Caco-2 (cell line): ENCODE measurements around the gene HES7. TPM values are rescaled to one million over a fixed set of nuclear protein-coding genes. Genes with fewer than 3 reads are reported as not detected.

Source experiments
- BruUV-seq: library from RNA; stranded (reverse); fragments of 400-500 nt; replicated peaks from 2 replicates; lab custom pipeline; 2021; lab: Mats Ljungman, UMichigan
- CTCF ChIA-PET: fragments of 300-600 bp; sonication (Branson Sonifier 250); formaldehyde crosslinking; loops from one replicate; lab custom pipeline; 2022; ENCODE audit warnings: antibody characterized with exemption; lab: Charles Lee
- POLR2A ChIA-PET: fragments of 300-600 bp; sonication (Branson Sonifier 250); formaldehyde crosslinking; loops from one replicate; lab custom pipeline; 2022; ENCODE audit warnings: antibody characterized with exemption; lab: Charles Lee
- DNase-seq, 2 experiments: peaks; one replicate each; pipeline versions ENCODE4 v3.0.0 to v3.0.0-alpha.2; 2020 to 2022
- H3K27me3 ChIP-seq: replicated peaks from 2 replicates; pipeline ENCODE4 v1.6.0; 2011; ENCODE audit warnings: low read length; ENCODE audit not compliant: control insufficient read depth, insufficient read depth
- H3K36me3 ChIP-seq: 2 replicates; pipeline ENCODE4 v1.5.1; 2011; ENCODE audit warnings: low read length; ENCODE audit not compliant: control insufficient read depth, insufficient read depth
- H3K4me1 ChIP-seq: fragments of 250-450 bp; sonication (Bioruptor Pico); 2 replicates; pipeline ENCODE4 v1.5.1; 2020; ENCODE audit warnings: mild to moderate bottlenecking
- H3K4me3 ChIP-seq: 2 replicates; pipeline ENCODE4 v1.5.1; 2011; ENCODE audit warnings: low read depth, mild to moderate bottlenecking, control low read depth, low read length
- H3K9me3 ChIP-seq: fragments of 250-450 bp; sonication (Bioruptor Pico); 2 replicates; pipeline ENCODE4 v1.5.1; 2020; ENCODE audit warnings: mild to moderate bottlenecking, moderate library complexity
- H3K27ac Mint-ChIP-seq: one replicate; pipeline ENCODE4 v1.8.0; 2022; ENCODE audit warnings: mixed read lengths; ENCODE audit not compliant: unreplicated experiment
- H3K27me3 Mint-ChIP-seq: one replicate; pipeline ENCODE4 v1.8.0; 2022; ENCODE audit warnings: mixed read lengths; ENCODE audit not compliant: insufficient read depth, unreplicated experiment
- H3K36me3 Mint-ChIP-seq: one replicate; pipeline ENCODE4 v1.8.0; 2022; ENCODE audit warnings: mild to moderate bottlenecking, mixed read lengths; ENCODE audit not compliant: insufficient read depth, unreplicated experiment
- H3K4me1 Mint-ChIP-seq: one replicate; pipeline ENCODE4 v1.8.0; 2022; ENCODE audit warnings: low read depth, mixed read lengths; ENCODE audit not compliant: unreplicated experiment
- H3K4me3 Mint-ChIP-seq: one replicate; pipeline ENCODE4 v1.8.0; 2022; ENCODE audit warnings: mild to moderate bottlenecking, moderate library complexity, mixed read lengths; ENCODE audit not compliant: unreplicated experiment
- H3K9me3 Mint-ChIP-seq: one replicate; pipeline ENCODE4 v1.8.0; 2022; ENCODE audit warnings: mixed read lengths; ENCODE audit not compliant: unreplicated experiment
- intact Hi-C: fragments of 100-400 bp; cut with micrococcal nuclease; formaldehyde crosslinking; loops from one replicate; pipeline ENCODE4 v1.10.0; 2022; ENCODE audit not compliant: unreplicated experiment
- total RNA-seq: library from RNA; stranded (reverse); gene quantifications from 2 replicates; pipeline ENCODE4 v1.2.3, GENCODE V29; 2022
- TF ChIP-seq, protein P1 (sequence below), 2 experiments: fragments of 200-600 bp in 1 of 2; IDR thresholded peaks; 1 replicate in 1 of 2; 2 replicates in 1 of 2; pipeline versions ENCODE4 v1.5.1 to v1.8.0; 2011 to 2022; ENCODE audit warnings: antibody characterized with exemption in 1 of 2, control low read depth in 1 of 2, inconsistent platforms in 1 of 2, low read depth in 1 of 2, low read length in 1 of 2, mild to moderate bottlenecking in 1 of 2, moderate library complexity in 1 of 2; ENCODE audit not compliant: insufficient read depth in 1 of 2, severe bottlenecking in 1 of 2, unreplicated experiment in 1 of 2

HES7 gene
- total RNA-seq, 1 experiment from 2014 or later: not detected

DNA sequence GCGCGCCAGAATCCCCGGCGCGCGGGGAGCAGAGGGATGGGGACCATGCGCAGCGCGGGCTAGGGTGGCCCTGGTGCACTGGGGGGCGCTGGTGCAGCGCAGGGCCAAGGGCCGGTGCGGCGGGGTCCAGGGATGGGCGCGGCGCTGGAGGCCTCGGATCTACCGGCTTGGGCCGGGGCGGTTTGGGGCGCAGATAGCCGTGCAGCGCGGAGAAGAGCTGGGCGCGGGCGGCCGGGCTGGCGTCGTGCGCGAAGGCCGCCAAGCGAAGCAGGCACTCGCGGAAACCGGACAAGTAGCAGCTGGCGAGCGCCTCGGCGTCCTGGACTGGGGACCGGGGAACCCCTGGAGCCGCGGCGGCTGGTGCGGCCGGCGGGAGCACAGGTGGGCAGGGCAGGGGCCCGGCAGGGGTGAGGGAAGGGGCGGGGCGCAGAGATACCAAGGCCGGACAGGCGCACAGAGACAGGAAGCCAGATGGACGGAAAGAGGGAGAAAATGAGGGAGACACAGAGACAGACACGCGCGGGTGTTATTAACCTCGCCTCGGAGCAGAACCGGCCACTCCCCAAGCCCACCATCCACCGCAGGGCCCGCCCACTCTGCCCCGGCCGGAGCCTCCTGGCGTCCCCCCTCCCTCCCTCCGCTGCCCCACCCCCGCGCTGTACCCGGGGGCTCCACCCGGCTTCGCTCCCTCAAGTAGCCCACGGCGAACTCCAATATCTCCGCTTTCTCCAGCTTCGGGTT, 2.1 kb downstream of the HES7 start:
- Mint-ChIP-seq H3K4me1 (peaks cover 38% of the 10 kb centered on the region), H3K27ac (no peak overlapping the region), H3K36me3 (peaks cover 63% of the 10 kb centered on the region), H3K27me3 (peaks cover 2% of the 10 kb centered on the region), H3K9me3 (no peaks in the 10 kb centered on the region), H3K4me3 (peak overlapping the region; percentile 87)
- intact Hi-C loops: no loop called here
- Histone ChIP-seq H3K9me3 (no peaks in the 10 kb centered on the region), H3K27me3 (no peaks in the 10 kb centered on the region; the same call in 1 of the 2 replicates), H3K4me3 (peak overlapping the region; percentile 37), H3K36me3 (no peaks in the 10 kb centered on the region), H3K4me1 (no peaks in the 10 kb centered on the region; the same call in 1 of the 2 replicates)
- ChIA-PET POLR2A (no interaction called here), CTCF (interaction anchor here (0.7 to 1.8 kb wide), 3 partner anchors 35 to 174 kb away, joined by 3 to 8 read pairs (median 3); partner anchors contain the start of gene SLC25A35)
- peak; percentile 52 to 71 for DNase-seq
- TF ChIP-seq, protein P1, sequence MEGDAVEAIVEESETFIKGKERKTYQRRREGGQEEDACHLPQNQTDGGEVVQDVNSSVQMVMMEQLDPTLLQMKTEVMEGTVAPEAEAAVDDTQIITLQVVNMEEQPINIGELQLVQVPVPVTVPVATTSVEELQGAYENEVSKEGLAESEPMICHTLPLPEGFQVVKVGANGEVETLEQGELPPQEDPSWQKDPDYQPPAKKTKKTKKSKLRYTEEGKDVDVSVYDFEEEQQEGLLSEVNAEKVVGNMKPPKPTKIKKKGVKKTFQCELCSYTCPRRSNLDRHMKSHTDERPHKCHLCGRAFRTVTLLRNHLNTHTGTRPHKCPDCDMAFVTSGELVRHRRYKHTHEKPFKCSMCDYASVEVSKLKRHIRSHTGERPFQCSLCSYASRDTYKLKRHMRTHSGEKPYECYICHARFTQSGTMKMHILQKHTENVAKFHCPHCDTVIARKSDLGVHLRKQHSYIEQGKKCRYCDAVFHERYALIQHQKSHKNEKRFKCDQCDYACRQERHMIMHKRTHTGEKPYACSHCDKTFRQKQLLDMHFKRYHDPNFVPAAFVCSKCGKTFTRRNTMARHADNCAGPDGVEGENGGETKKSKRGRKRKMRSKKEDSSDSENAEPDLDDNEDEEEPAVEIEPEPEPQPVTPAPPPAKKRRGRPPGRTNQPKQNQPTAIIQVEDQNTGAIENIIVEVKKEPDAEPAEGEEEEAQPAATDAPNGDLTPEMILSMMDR (IDR thresholded peaks at IDR 0.05; ENCODE audit: insufficient read depth in 1 of 2, low read depth in 1 of 2, low read length in 1 of 2, severe bottlenecking in 1 of 2, unreplicated experiment in 1 of 2): peak; percentile 22 to 25
- no TSS peak for BruUV-seq

DNA sequence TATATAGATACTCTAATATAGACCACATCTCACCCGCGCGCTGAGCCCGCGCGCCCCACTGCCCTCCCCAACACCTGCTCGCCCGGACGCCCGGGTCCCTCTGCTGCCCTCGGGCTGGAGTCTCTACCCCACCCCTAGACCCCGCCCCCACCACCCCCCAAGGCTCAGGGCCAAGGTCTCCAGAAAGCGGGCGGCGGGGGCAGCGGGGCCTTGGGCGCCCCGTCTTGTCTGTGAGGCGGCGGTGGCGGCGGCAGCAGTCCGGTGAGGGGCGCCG, 2.6 kb downstream of the HES7 start:
- Mint-ChIP-seq H3K36me3 (peaks cover 58% of the 10 kb centered on the region), H3K27me3 (peaks cover 2% of the 10 kb centered on the region), H3K27ac (peak overlapping the region; percentile 92), H3K4me1 (peaks cover 33% of the 10 kb centered on the region), H3K4me3 (peak overlapping the region; percentile 87), H3K9me3 (no peaks in the 10 kb centered on the region)
- peak overlapping the region; percentile 37 for H3K4me3 ChIP-seq
- DNase-seq: no peak
- CTCF ChIA-PET: interaction anchor here (1.0 to 1.8 kb wide), 2 partner anchors 35 to 47 kb away, joined by 3 to 8 read pairs; no protein-coding TSS in a partner anchor
- no peaks in the 10 kb centered on the region for H3K36me3 ChIP-seq
- H3K4me1 ChIP-seq: no peaks in the 10 kb centered on the region; the same call in 1 of the 2 replicates
- BruUV-seq: no TSS peak
- TF ChIP-seq, protein P1 (IDR thresholded peaks at IDR 0.05; ENCODE audit: insufficient read depth in 1 of 2, low read depth in 1 of 2, low read length in 1 of 2, severe bottlenecking in 1 of 2, unreplicated experiment in 1 of 2): no peak
- no peaks in the 10 kb centered on the region; the same call in 1 of the 2 replicates for H3K27me3 ChIP-seq
- intact Hi-C loops: no loop called here
- H3K9me3 ChIP-seq: no peaks in the 10 kb centered on the region
- POLR2A ChIA-PET: no interaction called here

DNA sequence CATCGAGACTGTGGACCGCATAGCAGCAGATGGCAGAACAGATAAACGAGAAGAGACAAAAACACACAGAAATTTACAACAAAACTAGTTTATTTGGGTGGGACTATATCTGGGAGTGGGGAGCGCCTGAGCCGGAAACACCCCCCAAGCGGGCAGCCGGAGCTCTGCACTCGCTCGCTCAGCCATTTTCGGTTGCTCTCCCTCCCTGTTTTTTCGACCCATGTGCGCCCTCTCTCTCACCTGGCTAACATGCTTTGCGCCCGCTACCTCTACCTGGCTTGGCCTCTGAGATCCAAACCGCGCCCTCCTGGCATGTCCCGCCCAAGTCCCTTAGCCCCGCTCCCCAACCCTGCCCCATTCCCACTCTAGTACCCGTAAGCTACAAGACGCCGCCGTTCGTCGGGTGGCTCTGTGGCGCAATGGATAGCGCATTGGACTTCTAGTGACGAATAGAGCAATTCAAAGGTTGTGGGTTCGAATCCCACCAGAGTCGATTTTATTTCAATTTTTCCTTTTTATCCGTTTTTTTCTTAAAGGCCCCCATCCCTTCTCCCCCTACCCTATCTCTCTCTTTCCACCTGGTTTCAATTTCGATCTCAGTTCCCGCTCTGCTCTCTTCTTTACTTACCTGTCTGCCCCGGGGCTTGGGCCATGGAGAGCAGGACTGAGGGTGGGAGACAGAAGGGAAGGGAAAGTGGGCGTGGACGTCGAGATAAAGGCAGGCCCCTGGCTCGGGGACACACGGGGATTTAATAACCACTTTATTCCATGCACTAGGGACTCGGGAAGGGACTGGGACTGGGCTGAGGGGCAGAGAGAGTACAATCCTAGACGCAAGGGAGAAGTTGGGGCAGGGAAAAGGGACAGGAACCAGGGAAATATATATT, 3.1 kb downstream of the HES7 start:
- Histone ChIP-seq H3K4me3 (peak overlapping the region; percentile 37), H3K9me3 (no peaks in the 10 kb centered on the region), H3K27me3 (no peaks in the 10 kb centered on the region; the same call in 1 of the 2 replicates), H3K4me1 (no peaks in the 10 kb centered on the region; the same call in 1 of the 2 replicates), H3K36me3 (no peaks in the 10 kb centered on the region)
- peak overlapping the region; percentile 87 for H3K4me3 Mint-ChIP-seq
- intact Hi-C loops: no loop called here
- peak overlapping the region; percentile 92 for H3K27ac Mint-ChIP-seq
- DNase-seq: peak; percentile 73 to 82
- peaks cover 2% of the 10 kb centered on the region for H3K27me3 Mint-ChIP-seq
- CTCF ChIA-PET: interaction anchor here (1.8 kb wide), 2 partner anchors 46 to 51 kb away, joined by 5 to 8 read pairs; no protein-coding TSS in a partner anchor
- TF ChIP-seq, protein P1 (IDR thresholded peaks at IDR 0.05; ENCODE audit: insufficient read depth in 1 of 2, low read depth in 1 of 2, low read length in 1 of 2, severe bottlenecking in 1 of 2, unreplicated experiment in 1 of 2): no peak
- no TSS peak for BruUV-seq
- no peaks in the 10 kb centered on the region for H3K9me3 Mint-ChIP-seq
- POLR2A ChIA-PET: no interaction called here
- peaks cover 27% of the 10 kb centered on the region for H3K4me1 Mint-ChIP-seq
- H3K36me3 Mint-ChIP-seq: peaks cover 52% of the 10 kb centered on the region
